Iris pigment epithelial cell (primary cell): Measurements from ENCODE around the gene OR2Z1.

Experiments
- DNase-seq: peaks from one replicate; pipeline ENCODE4 v3.0.0-alpha.2; 2011; ENCODE audit warnings: low read depth

Gene OR2Z1

DNA sequence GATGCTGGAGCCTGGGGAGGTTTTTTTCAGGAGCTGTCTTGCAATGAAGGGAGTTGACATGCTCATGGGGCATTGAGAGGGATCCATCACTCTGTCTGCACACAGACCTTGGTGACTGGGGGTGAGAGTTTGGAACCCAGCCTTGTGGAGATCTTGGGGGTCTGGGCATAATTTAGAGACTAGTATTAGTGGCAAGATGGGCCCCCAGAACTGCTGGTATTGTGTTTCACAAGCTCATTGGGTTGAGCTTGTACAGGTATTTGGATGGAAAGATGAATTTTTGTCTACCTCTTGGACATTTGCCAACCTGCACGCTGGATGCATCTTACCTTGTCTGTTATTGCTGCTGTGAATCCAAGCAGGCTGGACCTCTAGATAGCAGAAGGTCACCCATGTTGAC is at the start of gene OR2Z1:
Gene OR2Z1 (plus strand): TSS at position 301 of the 400 bp plus-strand sequence. CDS start 9,395 bp downstream, outside the sequence.
- DNase-seq = no peak

DNA sequence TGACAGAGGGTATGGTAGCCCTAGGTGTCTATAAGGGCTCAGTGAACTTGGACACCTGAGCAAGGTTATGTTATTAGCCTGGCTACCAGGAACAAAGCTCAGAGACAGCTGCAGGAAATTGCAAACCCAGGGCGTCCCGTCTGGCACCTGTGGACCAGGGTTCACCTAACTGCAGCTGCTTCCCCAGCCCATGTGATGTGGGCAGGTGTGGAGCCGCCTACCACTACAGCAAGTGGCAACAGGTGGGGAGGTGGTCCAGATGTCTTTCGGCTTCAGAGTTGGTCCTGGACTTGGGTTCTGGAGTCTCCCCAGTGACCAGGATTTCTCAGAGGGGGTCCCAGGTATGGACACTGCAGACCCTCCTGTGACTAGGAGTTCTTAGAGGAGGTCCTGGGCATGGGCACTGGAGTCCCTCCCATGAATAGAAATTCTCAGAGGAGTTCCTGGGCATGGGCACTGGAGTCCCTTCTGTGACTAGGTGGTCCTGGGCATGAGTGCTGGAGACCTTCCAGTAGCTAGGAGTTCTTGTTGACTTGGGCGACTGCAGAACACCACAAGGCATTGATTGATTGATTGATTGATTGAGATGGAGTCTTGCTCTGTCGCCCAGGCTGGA is 48.0 kb upstream of the OR2Z1 start:
- no peak for DNase-seq

- DNase-seq = no peak
Observed at GRCh38 chr19:8675066-8675465, 46.4 kb upstream of the OR2Z1 start.

DNA sequence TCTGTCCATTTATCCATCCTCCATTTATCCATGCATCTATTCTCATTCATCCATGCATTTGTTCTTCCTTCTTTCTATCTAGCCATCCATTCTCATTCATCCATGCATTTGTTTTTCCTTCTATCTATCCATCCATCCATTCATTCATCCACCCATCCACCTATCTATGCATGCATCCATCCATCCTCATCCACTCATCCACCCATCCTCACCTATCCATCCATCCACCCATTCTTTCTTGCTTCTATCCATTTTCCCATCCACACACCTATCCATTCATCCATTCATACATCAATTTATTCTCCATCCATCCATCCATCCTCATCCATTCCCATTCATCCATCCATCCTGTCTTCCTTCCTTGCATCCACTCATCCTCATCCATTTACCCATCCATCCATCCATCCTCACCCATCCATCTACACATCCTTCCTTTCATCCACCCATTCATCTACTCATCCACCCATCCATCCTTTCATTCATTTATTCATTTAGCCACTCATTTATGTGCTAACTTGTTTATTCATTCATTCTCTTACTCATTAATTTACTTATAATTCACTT is 43.1 kb upstream of the OR2Z1 start:
- no peak for DNase-seq

GRCh38 chr19:8680676-8681344 is 40.6 kb upstream of the OR2Z1 start:
- no peak for DNase-seq

DNA sequence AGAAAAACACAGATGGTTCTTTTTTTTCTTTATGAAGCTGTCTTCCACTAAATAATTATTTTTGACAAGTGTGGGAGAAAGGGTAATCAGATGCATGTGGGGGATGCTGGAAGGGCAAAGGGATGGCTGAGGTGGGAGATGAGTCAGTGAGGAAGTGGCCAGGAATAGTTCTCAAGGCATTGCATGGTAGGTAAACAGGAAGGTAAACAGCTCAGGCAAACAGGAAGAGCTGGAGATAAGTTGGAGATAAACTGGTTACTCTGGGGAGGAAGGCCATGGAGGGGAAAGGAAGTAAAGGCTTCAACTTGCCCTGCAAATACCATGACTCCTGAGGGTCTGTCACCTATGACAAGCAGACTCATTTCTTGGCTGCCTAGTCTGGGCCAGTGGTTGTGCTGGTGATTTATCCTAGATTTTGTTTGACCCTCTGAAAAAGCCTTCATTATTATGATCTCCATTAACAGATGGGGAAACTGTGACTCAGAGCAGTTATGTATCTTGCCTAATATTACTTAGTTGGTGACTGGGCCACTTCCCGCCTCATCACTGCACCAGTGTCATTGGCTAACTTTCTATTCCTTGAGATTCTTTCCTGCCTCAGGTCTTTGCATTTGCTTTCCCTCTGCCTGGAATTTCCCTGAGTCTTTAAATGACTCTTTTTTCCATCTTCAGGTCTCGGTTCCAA is 39.9 kb upstream of the OR2Z1 start:
- peak; percentile 14 for DNase-seq

GRCh38 chr19:8682472-8682871 is 39.0 kb upstream of the OR2Z1 start:
- DNase-seq = no peak

DNA sequence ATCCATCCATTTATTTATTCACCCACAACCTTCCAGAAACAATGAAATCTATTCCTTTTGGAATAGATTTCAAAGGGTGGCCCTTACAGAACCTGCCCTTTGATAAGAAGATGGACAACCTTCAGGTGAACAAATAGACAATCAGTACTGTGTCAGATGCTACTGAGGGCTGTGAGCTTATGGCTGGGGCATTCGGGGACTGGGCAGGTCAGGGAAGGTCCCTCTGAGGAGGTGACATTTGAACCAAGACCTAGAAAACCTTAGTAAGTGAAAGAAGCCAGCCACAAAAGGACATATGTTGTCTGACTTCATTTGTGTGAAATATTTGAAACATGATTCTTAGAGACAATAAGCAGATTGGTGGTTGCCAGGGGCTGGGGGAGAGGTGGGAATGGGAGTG is 38.5 kb upstream of the OR2Z1 start:
- DNase-seq = no peak

DNA sequence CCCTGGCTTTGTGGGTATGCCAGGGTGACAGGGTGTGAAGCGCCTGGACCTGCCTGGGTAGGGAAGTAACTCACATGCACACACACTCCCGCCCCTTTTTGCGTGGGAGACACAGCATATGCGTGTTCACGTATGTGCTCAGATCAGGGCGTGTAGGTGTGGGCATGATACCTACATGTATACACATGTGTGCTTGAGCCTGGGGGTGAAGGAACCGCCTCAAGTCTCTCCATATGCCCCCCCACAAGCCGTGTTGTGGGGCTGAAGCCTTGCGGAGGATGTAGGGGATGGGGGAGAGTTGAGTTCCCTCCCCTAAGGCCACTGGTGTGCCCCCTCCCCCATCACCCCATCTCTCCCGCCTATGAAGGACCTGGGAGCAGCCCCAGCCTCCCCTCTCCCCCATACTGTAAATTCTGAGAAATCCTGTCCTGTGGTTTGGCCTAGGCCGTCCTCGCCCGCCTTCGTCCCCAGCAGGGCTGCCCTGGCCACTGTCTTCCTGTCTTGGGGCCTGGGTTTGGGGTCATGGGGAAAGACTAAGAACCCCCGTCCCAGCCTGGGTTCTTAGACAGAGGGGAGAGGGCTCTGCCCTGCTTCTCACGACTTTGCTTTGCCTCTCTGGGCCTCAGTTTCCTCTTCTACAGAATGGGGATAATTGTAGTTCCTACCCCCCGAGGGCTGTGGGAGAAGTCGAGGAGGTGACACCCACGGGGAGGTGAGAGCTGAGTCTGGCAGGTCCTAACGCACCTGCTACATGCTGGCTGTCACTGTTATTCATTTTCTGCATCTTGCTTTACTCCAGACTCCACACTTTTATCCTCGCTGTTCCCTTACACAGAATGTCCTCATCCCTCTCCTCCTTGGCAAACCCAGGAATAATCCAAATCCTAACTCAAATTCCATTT is 37.2 kb upstream of the OR2Z1 start:
- no peak for DNase-seq

- DNase-seq = no peak
Observed at GRCh38 chr19:8686549-8686948, 34.9 kb upstream of the OR2Z1 start.

GRCh38 chr19:8688930-8689329 is 32.5 kb upstream of the OR2Z1 start:
- no peak for DNase-seq

DNA sequence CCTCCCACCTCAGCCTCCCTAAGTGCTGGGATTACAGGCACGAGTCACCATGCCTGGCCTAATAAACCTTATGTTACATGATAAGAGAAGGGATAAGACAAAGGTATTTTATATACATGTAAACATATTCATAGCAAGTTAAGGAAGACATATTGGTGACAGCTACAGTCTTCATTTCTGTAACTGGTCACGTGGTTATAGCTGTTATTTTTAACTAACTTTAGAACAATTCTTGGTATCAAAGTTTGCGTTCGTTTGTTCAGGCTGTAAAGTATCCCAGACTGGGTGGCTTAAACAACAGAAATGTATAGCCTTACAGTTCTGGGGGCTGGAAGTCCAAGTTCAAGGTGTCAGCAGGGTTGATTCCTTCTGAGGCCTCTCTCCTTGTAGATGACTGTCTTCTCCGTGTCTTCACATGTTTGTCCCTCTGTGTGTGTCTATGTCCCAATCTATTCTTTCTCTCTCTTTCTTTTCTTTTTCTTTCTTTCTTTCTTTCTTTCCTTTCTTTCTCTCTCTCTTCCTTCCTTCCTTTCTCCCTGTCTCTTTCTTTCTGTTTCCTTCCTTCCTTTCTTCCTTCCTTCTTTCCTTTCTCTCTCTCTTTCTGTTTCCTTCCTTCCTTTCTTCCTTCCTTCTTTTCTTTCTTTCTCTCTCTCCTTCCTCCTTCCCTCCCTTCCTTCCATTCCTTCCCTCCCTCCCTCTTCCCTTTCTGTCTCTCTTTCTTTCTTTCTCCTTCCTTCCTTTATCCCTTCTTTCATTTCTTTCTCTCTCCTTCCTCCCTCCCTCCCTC is 30.5 kb upstream of the OR2Z1 start:
- no peak for DNase-seq

- no peak for DNase-seq
Observed at GRCh38 chr19:8695501-8695900, 25.9 kb upstream of the OR2Z1 start.

DNA sequence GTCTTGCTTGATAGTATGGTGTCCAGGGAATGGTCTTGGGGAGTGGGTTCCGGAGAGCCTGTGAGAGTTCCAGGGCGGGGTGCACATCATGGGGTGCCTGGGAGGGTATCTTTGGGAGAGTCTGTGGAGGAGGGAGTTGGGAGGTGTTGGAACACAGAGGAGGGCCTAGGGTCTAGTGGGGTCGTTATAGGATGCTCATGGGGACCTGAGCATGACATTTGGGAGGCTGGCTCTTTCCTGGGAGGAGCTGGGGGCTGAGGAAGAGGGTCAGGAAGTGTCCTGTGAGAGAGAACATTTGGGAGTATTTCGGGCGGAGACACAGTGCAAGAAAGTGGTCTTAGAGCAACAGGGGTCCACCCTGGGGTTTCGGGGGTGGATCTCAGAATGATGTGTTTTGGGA is 25.5 kb upstream of the OR2Z1 start:
- no peak for DNase-seq

- no peak for DNase-seq
Observed at GRCh38 chr19:8696993-8697392, 24.4 kb upstream of the OR2Z1 start.

DNA sequence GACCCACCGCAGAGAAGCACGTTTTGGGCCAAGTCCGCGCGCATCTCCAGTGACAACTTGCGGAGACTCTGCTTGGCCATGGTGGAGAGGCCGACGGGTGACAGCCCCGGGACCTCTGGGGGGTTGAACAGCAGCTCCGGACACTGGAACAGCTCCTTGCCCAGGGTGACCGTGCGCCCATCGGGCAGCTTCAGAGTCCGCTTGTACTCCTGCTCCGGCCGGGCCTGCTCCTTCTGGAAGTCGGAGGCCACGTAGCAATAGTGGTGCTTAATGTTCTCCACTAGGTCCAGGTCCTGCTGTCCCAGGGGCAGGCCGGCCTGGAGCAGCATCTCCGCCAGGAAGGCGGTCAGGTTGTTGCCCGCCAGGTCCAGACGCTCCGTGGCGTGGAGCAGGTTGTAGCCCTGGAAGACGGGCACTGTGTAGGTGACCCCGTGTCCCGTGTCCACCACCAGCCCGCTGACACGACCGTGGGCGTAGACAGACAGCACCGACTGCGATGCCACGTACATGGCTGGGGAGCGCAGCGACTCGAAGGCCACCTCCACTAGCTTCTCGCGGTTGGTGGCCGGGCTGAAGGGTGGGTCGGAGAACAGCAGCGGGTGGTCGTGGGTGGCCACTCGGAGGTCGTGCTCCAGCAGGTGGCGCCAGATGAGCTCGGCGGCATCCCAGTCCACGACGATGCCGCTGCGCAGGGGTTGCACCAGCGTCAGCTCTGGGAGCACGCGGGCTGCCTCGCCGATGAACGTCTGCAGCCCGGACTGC is 23.6 kb upstream of the OR2Z1 start:
- no peak for DNase-seq

DNA sequence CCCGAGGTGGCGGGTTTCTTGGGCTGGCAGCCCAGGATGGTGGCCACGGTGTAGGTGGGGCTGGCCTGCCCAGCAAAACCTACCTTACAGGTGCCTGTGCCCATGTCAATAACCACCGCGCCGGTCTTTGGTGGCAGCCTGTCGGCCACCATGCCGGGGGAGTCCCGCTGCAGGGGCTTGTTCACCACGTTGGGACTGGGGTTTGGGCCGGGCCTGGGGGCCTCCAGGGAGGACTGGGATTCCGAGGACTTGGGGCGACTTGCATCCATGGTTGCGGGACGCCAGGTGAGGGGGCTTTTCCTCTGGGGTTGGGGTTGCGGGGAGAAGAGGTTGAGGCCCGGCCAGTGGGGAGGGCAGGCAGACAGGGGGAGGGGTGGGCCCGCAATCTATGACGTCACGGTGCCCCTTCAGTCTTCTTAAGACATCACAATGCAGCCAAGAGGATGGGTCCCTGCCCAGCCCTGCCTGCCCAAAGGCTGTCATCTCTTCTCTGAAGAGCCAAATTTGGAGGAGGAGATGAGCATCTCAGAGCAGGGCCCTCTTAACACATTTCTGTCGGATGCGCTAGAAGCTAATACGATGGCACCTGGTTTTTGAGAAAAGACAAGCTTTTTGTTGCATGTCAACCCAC is 22.9 kb upstream of the OR2Z1 start, which contains the start of gene ACTL9:
Gene ACTL9 (minus strand): TSS at position 363 of the 631 bp plus-strand sequence. CDS start 94 bp downstream, at position 269.
- no peak for DNase-seq

DNA sequence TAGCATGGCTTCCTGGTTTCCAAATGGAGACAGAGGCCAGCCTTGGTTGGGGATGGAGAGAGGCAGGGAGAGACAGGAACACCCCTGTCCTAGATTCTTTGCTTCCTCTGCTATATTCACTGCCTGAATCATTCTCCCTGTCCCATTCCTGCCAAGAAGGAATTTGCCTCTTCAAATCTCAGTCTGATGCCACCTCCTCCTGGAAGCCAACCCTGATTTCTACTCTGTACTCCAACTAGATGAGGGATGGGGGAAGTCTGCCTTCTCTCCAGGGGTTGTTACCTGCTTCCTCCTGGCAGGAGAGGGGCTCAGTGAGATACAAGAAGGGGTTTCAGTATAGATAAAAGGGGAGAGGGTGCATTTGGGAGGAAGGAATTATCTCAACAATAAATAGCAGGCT is 21.5 kb upstream of the OR2Z1 start:
- DNase-seq = no peak

DNA sequence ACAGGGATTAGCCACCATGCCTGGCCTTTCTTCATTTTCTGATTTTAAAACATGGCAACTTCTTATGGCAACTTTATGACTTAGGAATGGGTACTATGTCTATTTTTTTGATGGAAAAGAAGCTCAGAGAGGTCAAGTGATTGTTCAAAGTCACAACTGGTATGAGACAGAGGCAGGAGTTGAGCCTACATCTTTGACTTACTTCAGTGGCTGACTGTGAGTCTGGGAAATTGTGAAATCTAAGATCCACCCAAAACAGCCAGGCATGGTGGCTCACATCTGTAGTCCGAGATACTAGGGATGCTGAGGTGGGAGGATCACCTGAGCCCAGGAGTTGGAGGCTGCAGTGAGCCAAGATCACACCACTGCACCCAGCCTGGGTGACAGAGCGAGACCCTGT is 20.5 kb upstream of the OR2Z1 start:
- no peak for DNase-seq

GRCh38 chr19:8702350-8702749 is 19.1 kb upstream of the OR2Z1 start:
- DNase-seq = no peak
